Uterus (tissue), 4 donors: Measurements from ENCODE around the gene SPAG8. TPM values are rescaled to one million over a fixed set of nuclear protein-coding genes. Genes with fewer than 3 reads are reported as not detected.

Experiments
- DNase-seq, 2 donors: peaks; one replicate each; pipeline ENCODE4 v3.0.0-alpha.2; 2019 to 2020
- H3K27ac ChIP-seq, 2 donors: fragments of 200-600 bp; sonication (generic); 1 replicate in 1 of 2; 2 replicates in 1 of 2; pipeline ENCODE4 v1.5.1; 2016 to 2018
- H3K27me3 ChIP-seq, 2 donors: fragments of 200-600 bp; sonication (generic); one replicate each; pipeline ENCODE4 v1.5.1; 2018 to 2019; ENCODE audit warnings: control low read depth in 1 of 2
- H3K36me3 ChIP-seq, 2 donors: fragments of 200-600 bp; sonication (generic); one replicate each; pipeline ENCODE4 v1.5.1; 2019; ENCODE audit warnings: control low read depth in 1 of 2
- H3K4me1 ChIP-seq, 2 donors: fragments of 200-600 bp; sonication (generic); one replicate each; pipeline ENCODE4 v1.5.1; 2018 to 2019; ENCODE audit warnings: control low read depth in 1 of 2
- H3K4me3 ChIP-seq, 2 donors: fragments of 200-600 bp; sonication (generic); 1 replicate in 1 of 2; 2 replicates in 1 of 2; pipeline ENCODE4 v1.5.1; 2018 to 2019; ENCODE audit warnings: mild to moderate bottlenecking in 1 of 2
- H3K9me3 ChIP-seq, 2 donors: fragments of 200-600 bp; sonication (generic); one replicate each; pipeline ENCODE4 v1.5.1; 2019; ENCODE audit warnings: control low read depth in 1 of 2
- CTCF ChIP-seq, 4 experiments: fragments of 200-600 bp in 2 of 4; fragments of 450-650 bp in 2 of 4; sonication (generic) in 2 of 4; IDR thresholded peaks; one replicate each; pipeline ENCODE4 v1.5.1; 2016 to 2019; ENCODE audit warnings: antibody characterized with exemption in 4 of 4, mild to moderate bottlenecking in 2 of 4, moderate library complexity in 1 of 4
- POLR2A ChIP-seq, 2 donors: fragments of 450-650 bp; IDR thresholded peaks; one replicate each; pipeline ENCODE4 v1.6.1; 2016; ENCODE audit warnings: antibody characterized with exemption in 2 of 2, mild to moderate bottlenecking in 1 of 2, moderate library complexity in 1 of 2
- intact Hi-C: fragments of 100-400 bp; cut with DNase I; formaldehyde crosslinking; loops from one replicate; pipeline ENCODE4 v1.15.1; 2023; ENCODE audit warnings: low total_unique reads
- total RNA-seq, 4 donors: library from RNA; depleted of rRNA in 3 of 4; stranded (reverse); fragments of >200 nt in 3 of 4; gene quantifications; one replicate each; pipeline versions ENCODE4 v1.1.0 to v1.2.4, GENCODE V29; 2014 to 2023
- donor health status: DM: yes; HTN: yes; CAD: no.

SPAG8 gene
- total RNA-seq, 4 donors from 2014 or later: 0.26 to 6.0 (median 4.0) TPM; not detected in 1

DNA sequence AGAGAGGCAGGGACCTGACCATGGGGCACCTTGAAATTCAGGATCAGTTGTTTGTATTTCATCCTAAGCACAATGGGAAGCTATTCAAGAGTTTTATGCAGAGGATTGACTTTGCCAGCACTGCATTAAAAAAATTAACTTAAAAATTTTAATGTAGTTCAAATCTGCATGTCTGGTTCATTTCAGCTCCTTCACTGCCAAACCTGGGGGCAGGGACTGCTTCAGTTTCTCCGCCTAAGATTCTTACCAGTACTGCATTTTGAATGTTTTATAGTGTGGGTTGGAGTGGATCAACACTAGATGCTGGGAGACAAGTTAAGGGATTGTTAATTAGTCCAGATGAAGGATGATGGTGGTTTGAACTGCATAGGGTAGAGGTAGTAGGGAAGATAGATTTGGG lies 42.3 kb downstream of the SPAG8 start:
- no peak overlapping the region for H3K4me3 ChIP-seq
- TF ChIP-seq CTCF (IDR thresholded peaks at IDR 0.05) (no peak), POLR2A (IDR thresholded peaks at IDR 0.05) (no peak)
- H3K4me1 ChIP-seq: no peaks in the 10 kb centered on the region
- H3K36me3 ChIP-seq: no peaks in the 10 kb centered on the region
- intact Hi-C loops: no loop called here
- no peaks in the 10 kb centered on the region for H3K9me3 ChIP-seq
- no peaks in the 10 kb centered on the region for H3K27me3 ChIP-seq
- H3K27ac ChIP-seq: no peak overlapping the region
- no peak for DNase-seq

DNA sequence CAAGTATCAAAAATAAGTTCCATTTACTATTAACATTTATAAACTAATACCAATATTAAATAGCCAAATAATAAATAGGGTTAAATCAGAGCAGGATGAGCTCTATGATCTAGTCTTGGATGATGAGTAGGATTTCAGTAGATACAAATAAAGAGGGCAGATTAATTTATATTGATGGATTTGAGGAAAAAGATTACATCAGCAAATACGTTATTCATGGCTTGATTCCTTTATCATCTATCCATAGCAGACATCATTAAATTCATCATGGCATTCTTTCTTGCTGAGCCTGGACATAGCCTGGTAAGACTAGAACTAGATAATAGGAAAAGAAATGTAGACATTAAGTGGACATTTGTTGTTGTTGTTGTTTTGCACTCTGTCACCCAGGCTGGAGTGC lies 44.6 kb downstream of the SPAG8 start:
- no peaks in the 10 kb centered on the region for H3K9me3 ChIP-seq
- H3K4me1 ChIP-seq: no peaks in the 10 kb centered on the region
- no peaks in the 10 kb centered on the region for H3K27me3 ChIP-seq
- TF ChIP-seq POLR2A (IDR thresholded peaks at IDR 0.05) (no peak), CTCF (IDR thresholded peaks at IDR 0.05) (no peak)
- DNase-seq: no peak
- no peak overlapping the region for H3K4me3 ChIP-seq
- no peaks in the 10 kb centered on the region for H3K36me3 ChIP-seq
- H3K27ac ChIP-seq: no peak overlapping the region
- intact Hi-C loops: no loop called here

- Histone ChIP-seq H3K4me1 (no peaks in the 10 kb centered on the region), H3K4me3 (no peak overlapping the region), H3K27me3 (no peaks in the 10 kb centered on the region), H3K36me3 (no peaks in the 10 kb centered on the region), H3K9me3 (no peaks in the 10 kb centered on the region), H3K27ac (no peak overlapping the region)
- intact Hi-C loops: no loop called here
- no peak for TF ChIP-seq CTCF (IDR thresholded peaks at IDR 0.05)
- no peak for TF ChIP-seq POLR2A (IDR thresholded peaks at IDR 0.05)
- no peak for DNase-seq
Observed at GRCh38 chr9:35766997-35767396, 45.1 kb downstream of the SPAG8 start.

DNA sequence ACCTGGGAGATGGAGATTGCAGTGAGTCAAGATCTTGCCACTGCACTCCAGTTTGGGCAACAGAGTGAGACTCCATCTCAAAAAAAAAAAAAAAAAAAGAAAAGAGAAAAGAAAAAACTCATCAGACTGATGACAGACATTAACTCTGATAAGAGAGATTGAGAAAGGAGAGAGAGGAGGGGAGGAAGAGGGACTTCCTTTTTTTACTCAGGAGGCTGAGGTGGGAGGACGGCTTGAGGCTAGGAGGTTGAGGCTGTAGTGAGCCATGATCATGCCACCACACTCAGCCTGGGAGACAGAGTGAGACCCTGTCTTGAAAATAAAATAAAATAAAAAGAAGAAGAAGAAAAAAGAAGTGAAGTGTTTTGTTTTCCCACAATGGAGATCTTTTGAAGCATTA lies 48.3 kb downstream of the SPAG8 start:
- no peaks in the 10 kb centered on the region for H3K4me1 ChIP-seq
- no peaks in the 10 kb centered on the region for H3K9me3 ChIP-seq
- DNase-seq: no peak
- H3K36me3 ChIP-seq: no peaks in the 10 kb centered on the region
- H3K4me3 ChIP-seq: no peak overlapping the region
- intact Hi-C loops: no loop called here
- no peaks in the 10 kb centered on the region for H3K27me3 ChIP-seq
- H3K27ac ChIP-seq: no peak overlapping the region
- TF ChIP-seq CTCF (IDR thresholded peaks at IDR 0.05) (no peak), POLR2A (IDR thresholded peaks at IDR 0.05) (no peak)

DNA sequence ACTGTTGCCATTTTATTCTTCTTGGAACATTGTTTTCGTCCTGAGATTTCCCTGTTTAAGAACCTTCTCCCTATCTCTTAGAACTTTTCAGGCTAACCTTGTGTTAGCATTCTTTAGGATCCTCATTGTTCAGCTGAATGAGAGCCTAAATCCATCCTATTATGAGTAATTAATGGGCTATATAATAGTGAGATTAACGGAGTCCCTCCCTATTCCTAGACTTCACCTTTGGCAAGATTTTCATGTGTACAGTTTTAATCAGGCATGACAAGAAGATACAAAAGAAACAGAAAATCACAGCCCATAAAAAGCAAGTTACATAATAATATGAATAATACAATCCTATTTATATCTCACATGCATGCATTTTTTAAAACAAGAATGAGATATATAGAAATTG lies 48.9 kb downstream of the SPAG8 start:
- Histone ChIP-seq H3K27ac (no peak overlapping the region), H3K4me3 (no peak overlapping the region), H3K36me3 (no peaks in the 10 kb centered on the region), H3K27me3 (no peaks in the 10 kb centered on the region), H3K9me3 (no peaks in the 10 kb centered on the region), H3K4me1 (no peaks in the 10 kb centered on the region)
- intact Hi-C loops: no loop called here
- no peak for TF ChIP-seq CTCF (IDR thresholded peaks at IDR 0.05)
- TF ChIP-seq POLR2A (IDR thresholded peaks at IDR 0.05): no peak
- DNase-seq: no peak
